MM.1S (cell line): ENCODE data around the gene KCNMB2.

Source experiments
- DNase-seq: peaks from one replicate; pipeline ENCODE4 v3.0.0-alpha.2; 2015
- H2AFZ ChIP-seq: fragments of 300-600 bp; sonication (generic); 2 replicates; pipeline ENCODE4 v1.6.0; 2016; ENCODE audit warnings: antibody characterized with exemption, low read length
- H3F3A ChIP-seq: fragments of 300-600 bp; sonication (generic); 2 replicates; pipeline ENCODE4 v1.6.1; 2016; ENCODE audit warnings: mild to moderate bottlenecking, antibody characterized with exemption, low read length, moderate library complexity, mixed read lengths; ENCODE audit not compliant: insufficient read depth
- H3K27ac ChIP-seq: fragments of 300-600 bp; sonication (generic); 2 replicates; pipeline ENCODE4 v1.5.1; 2016; ENCODE audit warnings: mild to moderate bottlenecking, low read length
- H3K27me3 ChIP-seq: fragments of 300-600 bp; sonication (generic); replicated peaks from 2 replicates; pipeline ENCODE4 v1.6.0; 2016; ENCODE audit warnings: low read length; ENCODE audit not compliant: insufficient read depth
- H3K36me3 ChIP-seq: fragments of 300-600 bp; sonication (generic); replicated peaks from 2 replicates; pipeline ENCODE4 v1.6.1; 2016; ENCODE audit warnings: mild to moderate bottlenecking, low read length, mixed read lengths; ENCODE audit not compliant: insufficient read depth
- H3K4me1 ChIP-seq: fragments of 300-600 bp; sonication (generic); 2 replicates; pipeline ENCODE4 v1.6.1; 2016; ENCODE audit warnings: low read length, mixed read lengths
- H3K4me2 ChIP-seq: fragments of 300-600 bp; sonication (generic); 2 replicates; pipeline ENCODE4 v1.6.0; 2016; ENCODE audit warnings: low read depth, low read length
- H3K4me3 ChIP-seq: fragments of 300-600 bp; sonication (generic); 2 replicates; pipeline ENCODE4 v1.5.1; 2016; ENCODE audit warnings: low read length, mixed read lengths
- H3K79me2 ChIP-seq: fragments of 300-600 bp; sonication (generic); 2 replicates; pipeline ENCODE4 v1.6.1; 2016; ENCODE audit warnings: mixed run types, low read length, mixed read lengths
- H3K9ac ChIP-seq: fragments of 300-600 bp; sonication (generic); 2 replicates; pipeline ENCODE4 v1.6.1; 2016; ENCODE audit warnings: low read length, mixed read lengths
- H3K9me2 ChIP-seq: fragments of 300-600 bp; sonication (generic); replicated peaks from 2 replicates; pipeline ENCODE4 v1.6.1; 2016; ENCODE audit warnings: mild to moderate bottlenecking, low read length, mixed read lengths; ENCODE audit not compliant: insufficient read depth
- H3K9me3 ChIP-seq: fragments of 300-600 bp; sonication (generic); replicated peaks from 2 replicates; pipeline ENCODE4 v1.6.1; 2016; ENCODE audit warnings: mild to moderate bottlenecking, low read length, mixed read lengths; ENCODE audit not compliant: insufficient read depth
- H4K20me1 ChIP-seq: fragments of 300-600 bp; sonication (generic); 2 replicates; pipeline ENCODE4 v1.6.1; 2016; ENCODE audit warnings: mild to moderate bottlenecking, low read length, moderate library complexity, mixed read lengths; ENCODE audit not compliant: insufficient read depth
- CTCF ChIP-seq: fragments of 300-600 bp; sonication (generic); IDR thresholded peaks from 2 replicates; pipeline ENCODE4 v1.5.1; 2016; ENCODE audit warnings: antibody characterized with exemption, low read length, mixed read lengths
- EZH2 ChIP-seq: fragments of 300-600 bp; sonication (generic); optimal IDR thresholded peaks from 2 replicates; pipeline ENCODE3; 2017; ENCODE audit warnings: low read depth, mild to moderate bottlenecking, antibody characterized with exemption, low read length, mixed read lengths
- EZH2phosphoT487 ChIP-seq: fragments of 300-600 bp; sonication (generic); IDR thresholded peaks from 2 replicates; pipeline ENCODE4 v1.6.1; 2018; ENCODE audit warnings: antibody characterized with exemption, low read length

The KCNMB2 gene

GRCh38 chr3:178496911-178497310 is 39.3 kb upstream of the KCNMB2 start:
- Histone ChIP-seq H3K9ac (no peak overlapping the region), H3K36me3 (no peaks in the 10 kb centered on the region), H3F3A (no peaks in the 10 kb centered on the region), H3K79me2 (no peaks in the 10 kb centered on the region), H4K20me1 (no peaks in the 10 kb centered on the region), H3K4me1 (no peaks in the 10 kb centered on the region), H3K27me3 (no peaks in the 10 kb centered on the region), H3K9me2 (no peaks in the 10 kb centered on the region), H3K9me3 (no peaks in the 10 kb centered on the region), H3K27ac (no peak overlapping the region), H3K4me2 (no peak overlapping the region), H2AFZ (no peak overlapping the region), H3K4me3 (no peak overlapping the region)
- no peak for DNase-seq
- TF ChIP-seq EZH2phosphoT487 (no peak), EZH2 (no peak), CTCF (no peak)

GRCh38 chr3:178498871-178499270 is 37.4 kb upstream of the KCNMB2 start:
- H3K4me2 ChIP-seq: no peak overlapping the region
- no peak for TF ChIP-seq CTCF
- no peak for TF ChIP-seq EZH2
- TF ChIP-seq EZH2phosphoT487: no peak
- no peaks in the 10 kb centered on the region for H3K9me2 ChIP-seq
- H3K9me3 ChIP-seq: no peaks in the 10 kb centered on the region
- no peaks in the 10 kb centered on the region for H3K79me2 ChIP-seq
- H3K9ac ChIP-seq: no peak overlapping the region
- H3K36me3 ChIP-seq: no peaks in the 10 kb centered on the region
- H3K27me3 ChIP-seq: no peaks in the 10 kb centered on the region
- no peak overlapping the region for H3K4me3 ChIP-seq
- no peaks in the 10 kb centered on the region for H3F3A ChIP-seq
- H3K27ac ChIP-seq: no peak overlapping the region
- no peak overlapping the region for H2AFZ ChIP-seq
- H4K20me1 ChIP-seq: no peaks in the 10 kb centered on the region
- no peak for DNase-seq
- H3K4me1 ChIP-seq: no peaks in the 10 kb centered on the region

GRCh38 chr3:178500631-178501030 is 35.6 kb upstream of the KCNMB2 start:
- TF ChIP-seq EZH2phosphoT487 (no peak), EZH2 (no peak), CTCF (no peak)
- no peaks in the 10 kb centered on the region for H3K79me2 ChIP-seq
- H3K9me3 ChIP-seq: no peaks in the 10 kb centered on the region
- H3K4me2 ChIP-seq: no peak overlapping the region
- no peaks in the 10 kb centered on the region for H3K27me3 ChIP-seq
- no peak overlapping the region for H3K27ac ChIP-seq
- no peak for DNase-seq
- no peaks in the 10 kb centered on the region for H4K20me1 ChIP-seq
- H3K9ac ChIP-seq: no peak overlapping the region
- no peaks in the 10 kb centered on the region for H3K36me3 ChIP-seq
- H3F3A ChIP-seq: no peaks in the 10 kb centered on the region
- no peak overlapping the region for H3K4me3 ChIP-seq
- no peak overlapping the region for H2AFZ ChIP-seq
- H3K9me2 ChIP-seq: no peaks in the 10 kb centered on the region
- no peaks in the 10 kb centered on the region for H3K4me1 ChIP-seq
